ENCODE results near the gene ADARB2.

ADARB2 gene

GRCh38 chr10:1513221-1513620 is 224.1 kb downstream of the ADARB2 start:
- Histone ChIP-seq H3K4me1 (ENCODE audit: control insufficient read depth, insufficient read depth, low read length) (no peaks in the 10 kb centered on the region), H3K36me3 (ENCODE audit: control insufficient read depth in 2 of 2, insufficient read depth in 1 of 2, low read length in 2 of 2) (no peaks in the 10 kb centered on the region), H3K9me3 (ENCODE audit: control insufficient read depth, insufficient read depth, low read depth, low read length) (no peaks in the 10 kb centered on the region), H3K27ac (ENCODE audit: extremely low read depth, low read depth, low read length) (no peak overlapping the region), H3K4me3 (ENCODE audit: low read depth, low read length) (no peak overlapping the region)
- CTCF ChIA-PET: no interaction called here
- no peak for TF ChIP-seq ZIC2 (tag by site-specific recombination; IDR thresholded peaks at IDR 0.05)
- TF ChIP-seq ZNF157 (tag by site-specific recombination; IDR thresholded peaks at IDR 0.05): no peak
- POLR2A ChIA-PET: no interaction called here

- Histone ChIP-seq H3K4me1 (ENCODE audit: control insufficient read depth, insufficient read depth, low read length) (no peaks in the 10 kb centered on the region), H3K9me3 (ENCODE audit: control insufficient read depth, insufficient read depth, low read depth, low read length) (no peaks in the 10 kb centered on the region), H3K4me3 (ENCODE audit: low read depth, low read length) (no peak overlapping the region), H3K36me3 (ENCODE audit: control insufficient read depth in 2 of 2, insufficient read depth in 1 of 2, low read length in 2 of 2) (no peaks in the 10 kb centered on the region), H3K27ac (ENCODE audit: extremely low read depth, low read depth, low read length) (no peak overlapping the region)
- TF ChIP-seq ZNF423 (tag by site-specific recombination; IDR thresholded peaks at IDR 0.05) (no peak), ZNF146 (tag by site-specific recombination; IDR thresholded peaks at IDR 0.05) (no peak), ZNF530 (tag by site-specific recombination; IDR thresholded peaks at IDR 0.05; ENCODE audit: low read depth) (no peak), ZNF426 (tag by site-specific recombination; IDR thresholded peaks at IDR 0.05) (no peak), ZNF174 (tag by site-specific recombination; IDR thresholded peaks at IDR 0.05) (no peak), MEIS1 (CRISPR knock-in tag; IDR thresholded peaks at IDR 0.05; ENCODE audit: borderline replicate concordance) (no peak), ZNF473 (tag by site-specific recombination; IDR thresholded peaks at IDR 0.05) (no peak), ZNF785 (tag by site-specific recombination; IDR thresholded peaks at IDR 0.05) (no peak)
- TF ChIP-seq, protein P1, sequence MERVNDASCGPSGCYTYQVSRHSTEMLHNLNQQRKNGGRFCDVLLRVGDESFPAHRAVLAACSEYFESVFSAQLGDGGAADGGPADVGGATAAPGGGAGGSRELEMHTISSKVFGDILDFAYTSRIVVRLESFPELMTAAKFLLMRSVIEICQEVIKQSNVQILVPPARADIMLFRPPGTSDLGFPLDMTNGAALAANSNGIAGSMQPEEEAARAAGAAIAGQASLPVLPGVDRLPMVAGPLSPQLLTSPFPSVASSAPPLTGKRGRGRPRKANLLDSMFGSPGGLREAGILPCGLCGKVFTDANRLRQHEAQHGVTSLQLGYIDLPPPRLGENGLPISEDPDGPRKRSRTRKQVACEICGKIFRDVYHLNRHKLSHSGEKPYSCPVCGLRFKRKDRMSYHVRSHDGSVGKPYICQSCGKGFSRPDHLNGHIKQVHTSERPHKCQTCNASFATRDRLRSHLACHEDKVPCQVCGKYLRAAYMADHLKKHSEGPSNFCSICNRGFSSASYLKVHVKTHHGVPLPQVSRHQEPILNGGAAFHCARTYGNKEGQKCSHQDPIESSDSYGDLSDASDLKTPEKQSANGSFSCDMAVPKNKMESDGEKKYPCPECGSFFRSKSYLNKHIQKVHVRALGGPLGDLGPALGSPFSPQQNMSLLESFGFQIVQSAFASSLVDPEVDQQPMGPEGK (tag by site-specific recombination; IDR thresholded peaks at IDR 0.05): no peak
- TF ChIP-seq, protein P2, sequence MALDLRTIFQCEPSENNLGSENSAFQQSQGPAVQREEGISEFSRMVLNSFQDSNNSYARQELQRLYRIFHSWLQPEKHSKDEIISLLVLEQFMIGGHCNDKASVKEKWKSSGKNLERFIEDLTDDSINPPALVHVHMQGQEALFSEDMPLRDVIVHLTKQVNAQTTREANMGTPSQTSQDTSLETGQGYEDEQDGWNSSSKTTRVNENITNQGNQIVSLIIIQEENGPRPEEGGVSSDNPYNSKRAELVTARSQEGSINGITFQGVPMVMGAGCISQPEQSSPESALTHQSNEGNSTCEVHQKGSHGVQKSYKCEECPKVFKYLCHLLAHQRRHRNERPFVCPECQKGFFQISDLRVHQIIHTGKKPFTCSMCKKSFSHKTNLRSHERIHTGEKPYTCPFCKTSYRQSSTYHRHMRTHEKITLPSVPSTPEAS (tag by site-specific recombination; IDR thresholded peaks at IDR 0.05): no peak
- POLR2A ChIA-PET: no interaction called here
- CTCF ChIA-PET: interaction anchor here (0.7 kb wide), 1 partner anchor 627 kb away, joined by 3 read pairs; no protein-coding TSS in a partner anchor
Observed at GRCh38 chr10:1509011-1509530, 228.3 kb downstream of the ADARB2 start.

DNA sequence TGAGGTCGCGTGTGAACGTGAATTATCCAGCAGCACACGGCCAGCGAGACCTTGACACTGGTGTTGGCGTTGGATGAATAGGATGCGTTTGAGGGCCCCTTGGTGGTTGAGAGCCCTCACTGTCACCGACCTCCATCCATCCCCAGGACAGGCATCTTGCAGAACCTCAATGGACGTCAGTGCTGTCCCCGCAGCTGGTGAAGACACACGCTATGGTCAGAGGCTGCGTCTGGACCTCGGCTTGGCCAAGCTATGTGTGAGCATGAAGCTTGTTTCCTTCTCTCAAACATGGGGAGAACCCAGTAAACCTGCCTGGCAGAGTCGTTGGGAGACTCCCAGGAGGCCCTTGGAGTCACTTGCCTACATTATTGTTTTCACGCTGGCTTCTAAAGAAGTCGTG is 229.2 kb downstream of the ADARB2 start:
- H3K4me3 ChIP-seq (ENCODE audit: low read depth, low read length): no peak overlapping the region
- H3K4me1 ChIP-seq (ENCODE audit: control insufficient read depth, insufficient read depth, low read length): no peaks in the 10 kb centered on the region
- H3K9me3 ChIP-seq (ENCODE audit: control insufficient read depth, insufficient read depth, low read depth, low read length): no peaks in the 10 kb centered on the region
- CTCF ChIA-PET: no interaction called here
- TF ChIP-seq HOXD13 (CRISPR knock-in tag; IDR thresholded peaks at IDR 0.05; ENCODE audit: borderline replicate concordance) (no peak), ZNF701 (tag by site-specific recombination; IDR thresholded peaks at IDR 0.05) (no peak), OSR2 (tag by site-specific recombination; IDR thresholded peaks at IDR 0.05) (no peak), ZNF560 (tag by site-specific recombination; IDR thresholded peaks at IDR 0.05; ENCODE audit: borderline replicate concordance) (no peak), HOXA7 (CRISPR knock-in tag; IDR thresholded peaks at IDR 0.05; ENCODE audit: borderline replicate concordance) (no peak), ZNF677 (tag by site-specific recombination; IDR thresholded peaks at IDR 0.05) (no peak), RBAK (tag by site-specific recombination; IDR thresholded peaks at IDR 0.05) (no peak), REPIN1 (tag by site-specific recombination; IDR thresholded peaks at IDR 0.05; ENCODE audit: low read depth) (no peak), ZNF274 (IDR thresholded peaks at IDR 0.05; ENCODE audit: low read length) (no peak), ZNF274 (tag by site-specific recombination; IDR thresholded peaks at IDR 0.05; ENCODE audit: borderline replicate concordance) (no peak), ZNF2 (tag by site-specific recombination; IDR thresholded peaks at IDR 0.05) (no peak), ZNF843 (tag by site-specific recombination; IDR thresholded peaks at IDR 0.05) (no peak)
- TF ChIP-seq, protein P1 (tag by site-specific recombination; IDR thresholded peaks at IDR 0.05): no peak
- TF ChIP-seq, protein P3, sequence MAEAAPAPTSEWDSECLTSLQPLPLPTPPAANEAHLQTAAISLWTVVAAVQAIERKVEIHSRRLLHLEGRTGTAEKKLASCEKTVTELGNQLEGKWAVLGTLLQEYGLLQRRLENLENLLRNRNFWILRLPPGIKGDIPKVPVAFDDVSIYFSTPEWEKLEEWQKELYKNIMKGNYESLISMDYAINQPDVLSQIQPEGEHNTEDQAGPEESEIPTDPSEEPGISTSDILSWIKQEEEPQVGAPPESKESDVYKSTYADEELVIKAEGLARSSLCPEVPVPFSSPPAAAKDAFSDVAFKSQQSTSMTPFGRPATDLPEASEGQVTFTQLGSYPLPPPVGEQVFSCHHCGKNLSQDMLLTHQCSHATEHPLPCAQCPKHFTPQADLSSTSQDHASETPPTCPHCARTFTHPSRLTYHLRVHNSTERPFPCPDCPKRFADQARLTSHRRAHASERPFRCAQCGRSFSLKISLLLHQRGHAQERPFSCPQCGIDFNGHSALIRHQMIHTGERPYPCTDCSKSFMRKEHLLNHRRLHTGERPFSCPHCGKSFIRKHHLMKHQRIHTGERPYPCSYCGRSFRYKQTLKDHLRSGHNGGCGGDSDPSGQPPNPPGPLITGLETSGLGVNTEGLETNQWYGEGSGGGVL (tag by site-specific recombination; IDR thresholded peaks at IDR 0.05): no peak
- no peak overlapping the region for H3K27ac ChIP-seq (ENCODE audit: extremely low read depth, low read depth, low read length)
- POLR2A ChIA-PET: no interaction called here
- H3K36me3 ChIP-seq (ENCODE audit: control insufficient read depth in 2 of 2, insufficient read depth in 1 of 2, low read length in 2 of 2): no peaks in the 10 kb centered on the region
